Activated T-helper 2 cell treated with anti-CD3 and anti-CD28 coated beads, Interferon-gamma antibody, Interleukin-2, Interleukin-4, amounts not matched to agents 10 μg/mL and 5 μg/mL and 100 μg/mL, durations not matched to agents 14 hours and 24 hours and 36 hours (primary cell): ENCODE results near the gene AP4S1. TPM values are rescaled to one million over a fixed set of nuclear protein-coding genes. Genes with fewer than 3 reads are reported as not detected.
"Not testable (repeated sequence)": the region's sequence is repeated elsewhere in the genome, so short reads cannot be mapped to it uniquely, and the experiment has no call there.

Experiments used
- DNase-seq: peaks from one replicate; pipeline ENCODE4 v3.0.0; 2021; ENCODE audit warnings: low spot score
- H3K27ac Mint-ChIP-seq: one replicate; pipeline ENCODE4 v1.8.0; 2021; ENCODE audit warnings: mixed read lengths
- H3K27me3 Mint-ChIP-seq: one replicate; pipeline ENCODE4 v1.8.0; 2021; ENCODE audit warnings: low read depth, mixed read lengths
- H3K36me3 Mint-ChIP-seq: one replicate; pipeline ENCODE4 v1.8.0; 2021; ENCODE audit warnings: low read depth, mixed read lengths
- H3K4me1 Mint-ChIP-seq: one replicate; pipeline ENCODE4 v1.8.0; 2021; ENCODE audit warnings: low read depth, mixed read lengths
- H3K4me3 Mint-ChIP-seq: one replicate; pipeline ENCODE4 v1.8.0; 2021; ENCODE audit warnings: low read depth, mild to moderate bottlenecking, moderate library complexity, mixed read lengths
- H3K9me3 Mint-ChIP-seq: one replicate; pipeline ENCODE4 v1.8.0; 2021; ENCODE audit warnings: mixed read lengths
- intact Hi-C: fragments of 100-400 bp; cut with micrococcal nuclease; formaldehyde crosslinking; loops from one replicate; pipeline ENCODE4 v1.15.1; 2023
- total RNA-seq: library from RNA; stranded (reverse); gene quantifications from 2 replicates; pipeline ENCODE4 v1.2.3, GENCODE V29; 2022

Gene AP4S1
- total RNA-seq, 1 donor from 2014 or later: 7.0 TPM

GRCh38 chr14:31036552-31036951 lies 11.1 kb downstream of the AP4S1 start:
- Mint-ChIP-seq H3K27ac (no peak overlapping the region), H3K4me1 (peaks cover 14% of the 10 kb centered on the region), H3K9me3 (no peaks in the 10 kb centered on the region), H3K4me3 (no peak overlapping the region), H3K27me3 (no peaks in the 10 kb centered on the region), H3K36me3 (no peaks in the 10 kb centered on the region)
- no peak for DNase-seq
- intact Hi-C loops: no loop called here

DNA sequence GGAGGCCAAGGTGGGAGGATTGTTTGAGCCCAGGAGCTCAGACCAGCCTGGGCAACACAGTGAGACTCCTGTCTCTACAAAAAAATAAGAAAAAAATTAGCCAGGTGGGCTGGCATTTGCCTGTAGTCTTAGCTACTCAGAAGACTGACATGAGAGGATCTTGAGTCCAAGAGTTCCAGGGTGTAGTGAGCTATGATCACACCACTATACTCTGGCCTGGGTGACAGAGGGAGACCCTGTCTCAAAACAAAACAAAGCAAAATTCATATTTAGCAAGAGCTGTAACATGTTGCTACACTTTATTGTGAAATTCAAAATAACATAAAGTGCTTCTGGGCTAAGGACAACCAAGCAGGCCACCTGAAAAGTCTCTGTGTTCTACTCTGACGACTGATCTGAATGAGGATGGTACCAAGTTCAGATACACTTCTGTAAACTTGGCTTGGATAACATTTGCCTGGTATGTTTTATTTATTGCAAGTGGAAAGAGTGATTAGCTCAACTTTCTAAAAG lies 12.3 kb downstream of the AP4S1 start:
- DNase-seq: no peak
- Mint-ChIP-seq H3K36me3 (no peaks in the 10 kb centered on the region), H3K4me3 (no peak overlapping the region), H3K9me3 (no peaks in the 10 kb centered on the region), H3K27me3 (no peaks in the 10 kb centered on the region), H3K4me1 (peaks cover 10% of the 10 kb centered on the region), H3K27ac (no peak overlapping the region)
- intact Hi-C loops: no loop called here

DNA sequence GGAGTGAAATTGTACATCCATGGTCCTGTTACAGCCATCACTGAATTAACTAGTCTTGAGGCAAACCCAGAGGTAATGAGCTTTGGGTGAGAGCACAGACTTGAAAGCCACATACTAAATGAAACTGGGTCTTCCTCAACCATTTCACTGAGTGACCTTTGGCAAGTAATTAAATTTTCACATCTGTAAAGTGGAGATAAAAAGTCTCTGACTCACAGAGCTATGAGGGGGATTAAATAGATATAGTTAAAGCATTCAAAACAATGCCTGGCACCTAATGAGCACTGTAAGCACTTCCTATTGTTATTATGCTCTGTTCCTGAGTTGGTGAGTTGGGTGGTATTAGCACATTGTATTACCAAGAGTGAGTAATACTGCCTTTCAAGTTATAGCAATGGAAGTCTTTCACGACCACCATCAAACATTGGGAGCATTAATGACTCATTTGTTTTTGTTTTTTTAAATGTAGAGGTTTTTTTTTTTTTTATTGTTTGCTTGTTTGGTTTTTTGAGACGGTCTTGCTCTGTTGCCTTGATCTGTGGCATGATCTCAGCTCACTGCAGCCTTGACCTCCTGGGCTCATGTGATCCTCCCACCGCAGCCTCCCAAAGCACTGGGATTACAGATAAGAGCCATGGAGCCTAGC lies 13.2 kb downstream of the AP4S1 start:
- H3K27me3 Mint-ChIP-seq: no peaks in the 10 kb centered on the region
- no peak overlapping the region for H3K27ac Mint-ChIP-seq
- DNase-seq: no peak
- intact Hi-C loops: no loop called here
- H3K36me3 Mint-ChIP-seq: no peaks in the 10 kb centered on the region
- no peaks in the 10 kb centered on the region for H3K9me3 Mint-ChIP-seq
- H3K4me1 Mint-ChIP-seq: peaks cover 7% of the 10 kb centered on the region
- H3K4me3 Mint-ChIP-seq: no peak overlapping the region

GRCh38 chr14:31042300-31042699 lies 16.9 kb downstream of the AP4S1 start:
- no peak for DNase-seq
- intact Hi-C loops: no loop called here
- no peaks in the 10 kb centered on the region for H3K36me3 Mint-ChIP-seq
- H3K9me3 Mint-ChIP-seq: no peaks in the 10 kb centered on the region
- H3K4me1 Mint-ChIP-seq: peaks cover 11% of the 10 kb centered on the region
- no peak overlapping the region for H3K27ac Mint-ChIP-seq
- no peak overlapping the region for H3K4me3 Mint-ChIP-seq
- H3K27me3 Mint-ChIP-seq: no peaks in the 10 kb centered on the region

DNA sequence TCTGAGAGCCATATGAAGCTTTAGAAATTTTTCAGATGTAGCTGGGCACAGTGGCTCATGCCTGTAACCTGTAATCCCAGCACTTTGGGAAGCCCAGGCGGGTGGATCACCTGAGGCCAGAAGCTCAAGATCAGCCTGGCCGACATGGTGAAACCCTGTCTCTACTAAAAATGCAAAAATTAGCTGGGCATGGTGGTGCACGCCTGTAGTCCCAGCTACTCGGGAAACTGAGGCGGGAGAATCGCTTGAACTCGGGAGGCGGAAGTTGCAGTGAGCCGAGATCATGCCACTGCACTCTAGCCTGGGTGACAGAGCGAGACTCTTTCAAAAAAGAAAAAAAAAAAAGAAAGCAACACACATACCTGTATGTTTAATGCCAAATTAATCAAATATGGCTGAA lies 17.4 kb downstream of the AP4S1 start:
- DNase-seq, H3K27me3 Mint-ChIP-seq, H3K9me3 Mint-ChIP-seq, H3K4me3 Mint-ChIP-seq, intact Hi-C loops, H3K36me3 Mint-ChIP-seq, H3K27ac Mint-ChIP-seq: not testable (repeated sequence)
- peaks cover 11% of the 10 kb centered on the region for H3K4me1 Mint-ChIP-seq

GRCh38 chr14:31043379-31043778 lies 17.9 kb downstream of the AP4S1 start:
- Mint-ChIP-seq H3K9me3 (no peaks in the 10 kb centered on the region), H3K27me3 (no peaks in the 10 kb centered on the region), H3K4me3 (no peak overlapping the region), H3K27ac (no peak overlapping the region), H3K36me3 (no peaks in the 10 kb centered on the region), H3K4me1 (peaks cover 8% of the 10 kb centered on the region)
- DNase-seq: no peak
- intact Hi-C loops: no loop called here

DNA sequence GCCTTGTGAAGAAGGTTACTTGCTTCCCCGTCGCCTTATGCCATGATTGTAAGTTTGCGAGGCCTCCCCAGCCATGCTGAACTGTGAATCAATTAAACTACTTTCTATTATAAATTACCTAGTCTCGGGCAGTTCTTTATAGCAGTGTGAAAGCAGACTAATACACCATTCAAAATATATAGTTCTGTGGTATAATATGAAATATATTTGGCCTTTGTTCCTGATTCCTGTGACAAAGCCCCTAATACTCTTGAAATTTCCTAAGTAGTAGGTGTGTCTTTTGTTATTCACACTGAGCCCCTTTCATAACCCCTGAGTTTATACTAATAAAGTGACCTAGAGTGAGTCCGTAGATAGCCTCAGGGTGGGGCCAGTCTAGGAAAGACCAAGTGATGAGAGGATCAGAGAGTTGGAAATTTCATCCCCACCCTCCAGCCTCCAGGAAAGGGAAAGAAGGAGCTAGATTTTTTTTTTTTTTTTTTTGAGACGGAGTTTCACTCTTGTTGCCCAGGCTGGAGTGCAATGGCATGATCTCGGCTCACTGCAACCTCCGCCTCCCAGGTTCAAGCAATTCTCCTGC lies 20.1 kb downstream of the AP4S1 start:
- Mint-ChIP-seq H3K4me1 (peaks cover 4% of the 10 kb centered on the region), H3K27me3 (no peaks in the 10 kb centered on the region), H3K36me3 (no peaks in the 10 kb centered on the region), H3K9me3 (no peaks in the 10 kb centered on the region), H3K27ac (no peak overlapping the region), H3K4me3 (no peak overlapping the region)
- DNase-seq: no peak
- intact Hi-C loops: no loop called here

DNA sequence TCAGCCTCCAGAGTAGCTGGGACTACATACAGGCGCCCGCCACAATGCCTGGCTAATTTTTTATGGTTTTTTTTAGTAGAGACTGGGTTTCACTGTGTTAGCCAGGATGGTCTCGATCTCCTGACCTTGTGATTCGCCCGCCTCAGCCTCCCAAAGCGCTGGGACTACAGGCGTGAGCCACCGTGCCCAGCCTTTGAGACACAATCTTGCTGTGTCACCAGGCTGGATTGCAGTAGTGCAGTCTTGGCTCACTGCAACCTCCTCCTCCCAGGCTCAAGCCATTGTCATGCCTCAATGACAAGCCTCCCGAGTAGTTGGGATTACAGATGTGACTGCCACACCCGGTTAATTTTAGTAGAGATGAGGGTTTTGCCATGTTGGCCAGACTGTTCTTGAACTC lies 22.1 kb downstream of the AP4S1 start:
- Mint-ChIP-seq H3K4me3 (no peak overlapping the region), H3K9me3 (no peaks in the 10 kb centered on the region), H3K4me1 (peaks cover 4% of the 10 kb centered on the region), H3K36me3 (no peaks in the 10 kb centered on the region), H3K27me3 (no peaks in the 10 kb centered on the region), H3K27ac (no peak overlapping the region)
- DNase-seq: no peak
- intact Hi-C loops: no loop called here

- H3K4me1 Mint-ChIP-seq: peaks cover 4% of the 10 kb centered on the region
- intact Hi-C loops: no loop called here
- H3K27ac Mint-ChIP-seq: no peak overlapping the region
- no peak overlapping the region for H3K4me3 Mint-ChIP-seq
- no peaks in the 10 kb centered on the region for H3K27me3 Mint-ChIP-seq
- H3K9me3 Mint-ChIP-seq: no peaks in the 10 kb centered on the region
- H3K36me3 Mint-ChIP-seq: no peaks in the 10 kb centered on the region
- DNase-seq: no peak
Measured at GRCh38 chr14:31051023-31051422, 25.6 kb downstream of the AP4S1 start.

DNA sequence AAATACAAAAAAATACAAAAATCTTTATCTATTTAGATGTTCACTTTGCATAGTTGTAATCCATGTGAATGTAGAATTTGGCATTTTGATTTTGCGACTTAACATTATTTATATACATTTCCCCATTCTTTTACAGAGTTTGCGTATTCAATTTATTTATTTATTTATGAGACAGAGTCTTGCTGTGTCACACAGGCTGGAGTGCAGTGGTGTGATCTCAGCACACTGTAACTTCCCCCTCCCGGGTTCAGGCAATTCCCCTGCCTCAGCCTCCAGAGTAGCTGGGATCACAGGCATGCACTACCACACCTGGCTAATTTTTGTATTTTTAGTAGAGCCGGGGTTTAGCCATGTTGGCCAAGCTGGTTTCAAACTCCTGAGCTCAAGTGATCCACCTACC lies 26.1 kb downstream of the AP4S1 start:
- Mint-ChIP-seq H3K36me3 (no peaks in the 10 kb centered on the region), H3K27me3 (no peaks in the 10 kb centered on the region), H3K4me1 (peaks cover 4% of the 10 kb centered on the region), H3K4me3 (no peak overlapping the region), H3K9me3 (no peaks in the 10 kb centered on the region), H3K27ac (no peak overlapping the region)
- no peak for DNase-seq
- intact Hi-C loops: no loop called here

GRCh38 chr14:31052905-31053586 lies 27.6 kb downstream of the AP4S1 start:
- H3K27me3 Mint-ChIP-seq, H3K4me3 Mint-ChIP-seq, H3K4me1 Mint-ChIP-seq, intact Hi-C loops, DNase-seq, H3K36me3 Mint-ChIP-seq, H3K27ac Mint-ChIP-seq, H3K9me3 Mint-ChIP-seq: not testable (repeated sequence)

- peaks cover 1% of the 10 kb centered on the region for H3K4me1 Mint-ChIP-seq
- H3K36me3 Mint-ChIP-seq: no peaks in the 10 kb centered on the region
- DNase-seq: no peak
- no peaks in the 10 kb centered on the region for H3K27me3 Mint-ChIP-seq
- no peaks in the 10 kb centered on the region for H3K9me3 Mint-ChIP-seq
- intact Hi-C loops: no loop called here
- H3K4me3 Mint-ChIP-seq: no peak overlapping the region
- no peak overlapping the region for H3K27ac Mint-ChIP-seq
Measured at GRCh38 chr14:31057035-31057434, 31.6 kb downstream of the AP4S1 start.

DNA sequence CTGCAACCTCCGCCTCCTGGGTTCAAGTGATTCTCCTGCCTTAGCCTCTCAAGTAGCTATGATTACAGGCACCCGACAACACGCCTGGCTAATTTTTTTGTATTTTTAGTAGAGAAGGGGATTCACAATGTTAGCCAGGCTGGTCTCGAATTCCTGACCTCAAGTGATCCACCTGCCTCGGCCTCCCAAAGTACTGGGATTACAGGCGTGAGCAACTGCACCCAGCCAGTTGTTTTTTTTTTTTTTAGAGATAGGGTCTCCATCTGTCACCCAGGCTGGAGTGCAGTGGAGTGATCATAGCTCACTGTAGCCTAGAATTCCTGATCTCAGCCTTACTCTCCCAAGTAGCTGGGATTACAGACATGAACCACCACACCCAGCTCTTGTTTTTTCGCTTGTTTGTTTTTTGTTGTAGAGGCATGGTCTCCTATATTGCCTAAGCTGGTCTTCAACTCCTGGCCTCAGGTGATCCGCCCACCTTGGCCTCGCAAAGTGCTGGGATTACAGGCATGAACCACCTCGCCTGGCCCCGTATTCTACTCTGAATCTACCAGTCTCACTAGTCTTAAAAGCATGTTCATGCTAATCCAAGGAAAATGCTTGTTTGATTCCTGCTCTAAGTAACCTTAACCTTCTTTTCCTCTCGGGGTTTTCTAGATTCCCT lies 32.4 kb downstream of the AP4S1 start:
- Mint-ChIP-seq H3K27ac (no peak overlapping the region), H3K27me3 (no peaks in the 10 kb centered on the region), H3K4me3 (no peak overlapping the region), H3K4me1 (peaks cover 1% of the 10 kb centered on the region), H3K36me3 (no peaks in the 10 kb centered on the region), H3K9me3 (no peaks in the 10 kb centered on the region)
- intact Hi-C loops: no loop called here
- no peak for DNase-seq
